ENCODE data around the gene TMEM272.
A peak's percentile ranks its signal among the peaks of the same experiment; 100 is the strongest.

The TMEM272 gene

DNA sequence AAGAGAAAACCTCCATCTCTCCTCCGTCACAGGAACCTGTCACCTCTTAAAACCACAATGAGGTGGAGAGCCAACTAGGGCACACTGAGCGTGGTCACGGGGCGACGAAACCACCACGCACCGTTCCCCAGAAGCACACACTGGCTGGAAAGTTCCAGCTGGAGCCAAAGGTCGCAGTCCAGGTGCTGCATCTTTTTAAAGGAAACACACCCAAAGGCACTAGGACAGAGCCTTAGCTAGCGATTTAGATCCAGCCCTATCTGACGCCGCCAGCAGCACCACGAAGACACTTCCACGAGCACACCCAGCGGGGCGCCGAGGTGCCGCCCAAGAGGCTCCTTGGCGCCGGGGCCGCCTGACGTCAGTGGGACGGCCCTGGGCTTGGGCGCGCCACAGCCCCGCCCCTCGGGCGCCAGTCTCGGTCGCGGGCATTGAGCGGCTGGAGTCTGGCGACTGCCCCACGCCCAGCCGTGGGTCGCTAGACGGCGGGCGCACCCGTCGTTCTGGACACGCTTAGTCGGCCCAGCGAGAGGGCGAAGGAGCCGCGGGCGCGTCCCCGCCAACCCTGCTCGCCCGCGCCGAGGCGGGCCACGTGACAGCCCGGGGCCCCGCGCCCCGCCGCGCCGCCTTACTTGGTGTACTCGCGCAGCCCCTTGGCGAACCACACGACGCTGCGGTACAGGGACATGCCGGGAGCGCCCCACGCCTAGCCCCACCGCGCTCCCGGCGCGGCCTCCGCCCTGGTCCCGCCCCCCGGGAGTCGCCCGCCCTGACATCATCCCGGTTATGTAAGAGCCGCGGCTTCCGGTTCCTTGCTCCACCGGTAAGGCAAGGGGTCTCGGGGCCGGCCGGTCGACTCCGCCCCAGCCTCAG, 41.3 kb downstream of the TMEM272 start, which contains the start of gene DHRS12:
DHRS12 (minus strand) TSS at position 742 of the 873 bp plus-strand sequence. CDS start 4,504 bp downstream, outside the sequence.
- DNase-seq = peak; percentile 83

DNA sequence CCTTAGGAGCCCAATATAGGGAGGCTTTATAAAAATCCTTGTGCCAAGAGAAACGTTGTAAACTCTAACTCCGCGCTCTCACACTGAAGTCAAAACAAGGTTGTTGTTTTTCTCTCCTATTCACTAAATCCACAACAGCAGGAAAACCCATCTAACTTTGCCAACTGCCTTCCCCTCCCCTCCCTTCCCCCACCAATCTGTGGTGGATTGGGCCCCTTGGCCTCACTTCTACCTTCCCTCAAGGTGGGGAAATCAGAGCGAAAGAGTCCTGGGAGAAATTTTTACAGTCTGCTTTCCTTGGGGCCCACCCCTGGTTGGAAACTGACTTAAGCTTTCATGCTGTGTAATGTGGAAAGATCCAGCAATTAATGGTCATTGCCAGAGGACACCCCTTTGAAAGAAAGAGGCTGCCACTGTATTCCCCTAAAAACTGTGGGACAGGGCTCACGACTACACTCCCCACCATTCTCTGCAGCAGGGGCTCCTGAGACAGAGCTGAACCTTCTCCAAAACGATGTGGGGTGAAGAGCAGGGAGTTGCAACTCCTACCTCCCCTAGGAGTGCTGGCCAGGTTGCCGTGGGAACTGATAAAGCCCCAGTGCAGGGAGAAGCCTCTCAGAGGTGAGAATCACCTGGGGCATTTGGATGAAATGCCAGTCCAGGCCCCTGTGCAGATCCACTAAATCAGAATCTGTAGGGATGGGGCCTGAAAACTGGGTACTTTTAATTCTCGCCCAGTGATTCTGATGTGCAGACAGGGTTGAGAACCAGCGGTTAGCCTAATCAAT, 42.2 kb downstream of the TMEM272 start:
- no peak for DNase-seq

DNA sequence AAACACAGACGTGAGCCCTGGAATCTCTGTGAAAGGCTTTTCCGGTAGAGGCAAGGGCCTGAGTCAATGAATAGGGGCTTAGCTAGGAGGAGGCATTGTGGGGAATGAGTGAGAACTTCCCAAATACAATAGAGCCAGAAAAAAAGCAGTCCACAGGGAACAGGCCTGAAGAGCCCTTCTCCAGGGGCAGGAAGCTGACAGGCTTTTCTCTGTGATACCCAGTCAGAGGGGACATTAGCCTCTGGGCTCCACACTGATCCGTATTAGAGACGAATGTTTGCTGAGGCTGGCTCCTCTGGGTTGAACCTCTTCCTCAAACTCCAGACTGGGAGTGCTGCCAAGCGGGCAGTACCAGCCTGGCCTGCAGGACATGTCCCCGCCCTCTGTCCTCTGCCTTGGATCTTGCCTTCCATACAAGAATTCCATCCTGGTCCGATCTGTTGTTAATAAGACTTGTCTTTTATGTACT, 43.3 kb downstream of the TMEM272 start:
- no peak for DNase-seq

DNA sequence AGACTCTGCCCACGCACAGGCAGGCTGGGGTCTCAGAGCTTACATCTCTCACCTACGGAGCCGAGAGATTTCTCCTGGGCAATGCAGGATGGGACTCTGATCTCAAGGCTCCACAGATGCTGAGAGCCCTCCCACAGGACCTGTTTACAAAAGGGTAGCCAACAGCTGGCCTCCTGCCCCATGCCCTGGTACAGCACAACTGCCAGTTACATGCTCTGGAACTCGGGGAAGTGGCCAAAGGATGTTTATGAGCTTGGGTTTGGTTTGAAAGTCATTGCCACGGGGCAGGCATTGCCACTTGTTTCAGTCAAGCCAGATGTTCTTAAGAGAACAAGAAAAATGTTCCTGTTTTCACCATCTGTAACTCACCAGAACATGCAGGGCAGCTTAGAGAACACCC, 44.5 kb downstream of the TMEM272 start:
- no peak for DNase-seq

DNA sequence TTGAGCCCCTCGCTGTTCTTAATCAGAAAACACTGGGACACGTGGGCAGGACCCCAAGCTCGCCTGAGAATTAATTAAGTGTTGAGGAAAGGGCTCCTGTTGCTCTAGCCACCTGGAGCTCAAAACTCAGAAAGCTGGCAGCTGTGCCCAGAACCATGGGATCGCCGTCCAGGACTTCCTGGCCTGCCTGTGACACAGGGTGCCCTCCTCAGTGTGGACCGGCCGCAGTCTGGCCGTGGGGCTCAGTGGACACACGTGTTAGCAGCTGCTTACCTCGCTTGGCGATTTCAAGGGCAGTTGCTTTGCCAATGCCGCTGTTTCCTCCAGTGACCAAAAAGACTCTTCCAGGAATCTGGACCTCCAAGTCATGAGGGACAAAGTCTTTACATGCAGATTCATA, 45.7 kb downstream of the TMEM272 start:
- DNase-seq = no peak

DNA sequence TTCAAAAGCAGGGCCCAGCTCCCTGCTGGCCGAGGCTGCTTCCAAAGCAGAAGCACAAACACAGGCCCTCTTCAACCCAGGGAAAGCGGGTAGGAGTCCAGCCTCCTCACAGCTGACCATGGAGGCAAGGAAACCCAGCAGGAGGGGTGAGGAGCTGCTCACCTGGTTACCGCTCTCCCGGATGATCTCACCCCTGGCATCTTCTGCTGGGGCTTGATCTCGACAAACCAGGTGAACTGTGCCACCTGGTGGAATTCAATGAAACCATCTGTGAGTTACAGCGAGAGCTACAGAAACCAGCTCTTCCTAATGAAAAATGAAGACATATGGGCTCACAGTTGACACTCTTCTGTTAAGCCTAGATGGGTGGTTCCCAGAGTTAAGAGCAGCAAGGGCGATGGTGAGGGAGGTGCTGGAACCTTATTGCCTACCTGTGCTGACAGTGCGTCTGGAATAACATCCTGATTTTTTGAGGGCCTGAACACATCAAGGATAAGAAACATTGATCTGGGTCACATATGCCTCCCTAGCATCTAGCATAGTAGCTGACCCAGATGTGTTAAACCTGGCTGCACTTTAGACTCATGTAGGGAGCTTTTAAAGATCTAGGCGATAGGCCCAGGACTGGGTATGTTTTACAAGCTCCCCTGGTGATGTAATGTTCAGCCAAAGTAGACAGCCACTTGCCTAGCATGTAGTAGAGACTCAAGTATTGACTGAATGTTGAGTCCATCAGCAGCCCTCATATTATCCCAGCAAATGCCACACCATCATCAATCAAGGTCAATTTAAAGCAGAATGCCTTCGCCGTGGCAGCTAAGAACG, 47.1 kb downstream of the TMEM272 start:
- peak; percentile 56 for DNase-seq

DNA sequence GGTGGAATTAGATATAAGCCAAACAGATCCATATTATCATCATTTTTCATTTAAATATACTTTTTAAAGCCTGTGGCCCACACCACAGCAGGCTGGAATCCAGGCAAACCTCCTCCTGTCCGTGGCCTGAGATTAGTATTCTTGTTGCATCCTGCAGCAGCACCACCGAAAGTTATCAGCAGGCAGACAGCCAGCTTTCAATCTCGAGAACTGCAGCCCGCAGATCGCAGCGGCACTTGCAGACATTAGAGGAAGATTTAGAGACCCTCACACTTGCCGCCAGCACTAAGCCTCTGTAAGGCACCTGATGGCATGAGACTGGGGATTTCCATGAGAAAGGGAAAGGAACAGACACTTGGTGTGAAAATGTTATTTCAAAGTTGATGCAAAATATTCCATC, 48.4 kb downstream of the TMEM272 start:
- no peak for DNase-seq

DNA sequence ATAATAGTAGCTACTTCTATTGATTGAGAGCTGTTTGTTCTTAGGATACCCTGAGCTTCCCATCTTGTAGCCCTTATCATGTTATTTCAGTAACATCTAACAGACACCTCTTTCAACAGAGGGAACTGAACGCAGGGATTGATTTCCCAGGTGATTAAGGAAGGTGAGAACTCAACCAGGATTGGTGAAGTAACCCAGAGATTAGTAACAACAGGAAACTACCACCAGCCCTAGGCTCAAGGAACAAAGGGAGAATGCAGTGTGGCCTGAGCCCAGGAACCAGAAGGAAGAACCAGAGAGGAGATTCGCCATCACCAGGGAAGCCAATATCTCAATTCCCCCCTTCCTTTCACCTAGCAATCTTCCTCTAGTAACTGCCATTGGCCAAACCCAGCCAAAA, 49.6 kb downstream of the TMEM272 start:
- DNase-seq = no peak

DNA sequence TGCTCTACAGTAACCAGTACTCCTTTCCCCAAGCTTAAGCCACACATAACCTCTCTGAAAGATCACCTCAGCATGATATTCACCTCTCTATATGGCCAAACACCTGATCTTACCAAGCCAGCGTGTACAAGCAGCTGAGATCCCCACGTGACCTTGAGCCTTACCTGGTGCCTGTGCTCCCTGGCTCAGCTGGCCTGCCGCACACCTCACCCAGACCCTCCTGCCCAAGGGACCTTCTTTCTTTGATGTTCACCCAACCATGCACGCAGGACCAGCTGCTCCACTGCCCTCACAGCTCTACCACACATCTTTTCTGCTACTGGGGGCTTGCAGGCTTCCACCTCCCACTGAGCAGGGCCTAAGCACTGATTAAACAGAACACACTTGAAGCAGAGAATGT, 50.0 kb downstream of the TMEM272 start:
- DNase-seq = no peak

DNA sequence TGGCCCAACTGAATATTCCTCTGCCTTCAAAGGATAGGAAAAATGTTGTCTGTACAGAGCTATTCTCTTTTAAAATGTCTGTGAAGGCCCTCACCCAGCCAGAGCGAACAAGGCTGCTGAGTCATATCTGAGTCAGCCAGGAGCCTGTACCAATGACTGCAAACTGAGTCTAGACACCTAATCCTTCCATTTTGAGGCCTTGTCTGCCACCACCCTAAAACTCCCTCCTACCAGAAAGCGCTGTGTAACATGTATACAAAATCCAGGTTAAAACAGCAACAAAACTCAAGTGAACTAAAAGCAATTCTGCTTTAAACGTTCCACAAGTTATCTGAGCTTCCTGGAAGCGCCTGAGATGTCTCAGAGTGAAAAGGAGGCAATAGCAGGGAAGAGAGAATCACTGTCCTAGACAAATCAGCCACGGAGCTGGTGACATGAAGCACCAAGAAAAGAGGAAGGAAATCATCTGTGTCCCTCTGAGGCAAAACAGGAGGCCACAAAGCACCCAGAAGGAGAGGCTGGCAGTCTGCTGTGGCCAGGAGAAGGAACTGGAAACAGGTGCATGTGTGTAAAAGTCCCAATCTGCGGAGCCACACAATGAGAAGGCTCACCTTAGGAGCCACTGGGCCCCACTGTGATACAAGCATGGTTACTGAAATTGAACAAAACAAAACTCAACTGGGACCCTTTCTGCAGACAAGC, 51.3 kb downstream of the TMEM272 start:
- no peak for DNase-seq

DNA sequence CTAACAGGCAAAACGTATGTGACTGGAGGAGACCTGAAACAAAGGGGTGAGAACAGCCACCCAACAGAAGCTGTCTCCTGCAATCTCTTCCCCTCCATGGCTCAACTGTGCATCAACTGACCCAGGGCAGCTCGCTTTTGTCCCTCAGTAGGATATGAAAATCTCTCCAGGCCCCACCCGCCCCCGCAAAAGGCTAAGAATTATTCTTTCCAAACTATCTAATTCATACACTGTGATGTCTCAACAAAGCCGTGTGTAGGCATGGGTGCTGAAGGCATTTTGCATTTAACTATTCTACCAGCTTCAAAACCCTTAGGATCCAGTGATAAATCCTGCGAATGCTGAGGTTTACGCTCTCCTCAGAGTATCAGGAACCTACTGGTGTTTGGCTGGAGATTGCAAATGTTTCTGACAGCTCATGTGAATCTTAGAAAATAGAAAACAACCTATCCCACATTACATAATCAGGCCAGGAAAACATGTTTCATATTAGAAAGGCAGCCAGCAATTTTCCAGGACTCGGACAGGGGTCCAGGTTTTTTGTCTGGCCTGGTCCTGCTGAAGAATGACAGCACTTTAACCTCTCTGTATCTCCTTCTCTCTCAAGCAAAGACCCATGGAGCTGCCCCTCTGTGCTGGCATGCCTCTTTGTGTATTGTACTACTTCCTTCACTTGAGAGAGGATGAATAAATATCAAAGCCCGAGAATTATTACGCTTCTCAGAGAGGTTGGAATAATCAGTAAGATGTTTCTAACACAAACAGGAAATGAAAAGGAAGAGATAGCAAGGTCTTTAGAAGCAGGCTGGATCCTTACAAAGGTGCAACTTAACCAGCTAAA, 58.3 kb downstream of the TMEM272 start:
- DNase-seq = no peak

DNA sequence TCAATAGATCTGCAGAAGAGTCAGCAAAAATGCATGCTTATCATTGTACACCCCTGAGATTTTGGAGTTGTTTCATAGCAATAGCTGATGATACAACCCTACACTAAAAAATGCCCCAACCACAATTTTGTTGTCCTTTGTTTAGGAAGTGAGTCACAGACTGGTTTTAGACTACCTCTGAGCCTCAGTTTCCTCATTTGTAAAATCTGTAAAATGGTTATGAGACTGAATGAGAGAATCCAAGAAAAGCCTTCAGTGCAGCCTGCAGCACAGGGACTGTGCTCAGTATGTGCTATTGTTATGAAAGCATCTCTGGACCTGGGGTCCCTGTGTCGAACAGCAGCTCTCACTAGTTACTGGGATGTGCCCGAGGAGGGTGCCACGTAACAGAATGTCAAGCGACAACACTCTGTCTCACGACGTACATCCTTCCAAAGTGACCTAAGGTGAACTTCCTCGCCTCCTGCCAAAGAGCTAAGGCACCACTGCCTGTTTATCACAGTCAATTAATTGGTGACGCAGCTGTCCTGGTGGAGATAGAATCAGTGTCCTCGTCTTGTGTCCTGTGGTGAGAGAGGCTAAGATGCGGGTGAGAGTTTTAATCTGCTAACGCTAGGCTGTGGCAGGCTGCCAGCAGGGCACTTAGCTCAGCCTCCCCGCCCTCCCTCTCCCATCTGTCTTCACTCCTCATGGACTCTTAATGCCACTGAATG, 59.1 kb downstream of the TMEM272 start:
- DNase-seq = no peak

DNA sequence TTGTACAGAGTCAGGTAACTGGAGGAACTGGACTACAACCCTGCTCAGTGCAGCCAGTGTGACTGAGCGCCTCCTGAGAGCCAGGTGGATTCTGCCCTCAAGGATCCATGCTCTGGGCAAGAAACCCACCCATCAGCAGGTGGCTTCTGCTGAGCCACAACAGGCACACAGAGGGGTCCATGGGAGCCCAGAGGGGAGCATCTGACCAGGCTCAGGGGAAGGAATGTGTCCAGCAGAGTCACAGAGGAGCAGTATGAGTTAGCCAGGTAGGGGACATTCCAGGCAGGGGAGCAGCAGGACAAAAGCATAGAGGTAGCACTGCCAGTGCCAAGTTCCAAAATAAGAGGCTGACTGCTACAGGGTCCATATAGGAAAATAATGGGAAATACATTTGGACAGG, 60.9 kb downstream of the TMEM272 start:
- DNase-seq = no peak

DNA sequence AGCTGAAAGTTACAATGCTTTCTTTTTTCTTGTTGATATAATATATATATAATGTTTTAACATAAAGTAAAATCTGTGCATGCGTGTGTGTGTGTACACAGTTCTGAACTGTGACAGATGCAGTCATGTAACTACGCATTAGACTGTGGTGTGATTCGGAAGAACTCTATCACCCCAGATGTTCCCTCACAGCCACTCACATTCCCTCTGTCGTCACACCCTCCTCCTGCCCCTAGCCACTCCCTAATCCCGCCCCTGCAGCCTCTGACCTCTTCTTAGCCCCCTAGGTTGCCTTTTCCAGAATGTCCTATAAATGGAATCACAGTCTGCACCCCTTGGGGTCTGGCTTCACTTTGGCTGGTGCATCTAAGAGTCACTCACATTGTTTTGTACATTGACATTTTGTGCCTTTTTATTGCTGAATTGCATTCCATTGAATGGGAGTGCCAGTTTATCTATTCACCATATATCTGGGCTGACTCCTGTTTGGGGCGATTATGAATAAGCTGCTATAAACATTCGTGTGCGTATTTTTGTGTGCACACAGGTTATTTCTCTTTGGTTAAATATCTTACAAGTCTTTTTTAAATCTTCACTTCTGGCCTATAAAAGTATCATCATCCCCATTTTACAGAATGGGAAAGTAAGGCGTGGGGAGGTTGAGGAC, 61.4 kb downstream of the TMEM272 start:
- DNase-seq = no peak

DNA sequence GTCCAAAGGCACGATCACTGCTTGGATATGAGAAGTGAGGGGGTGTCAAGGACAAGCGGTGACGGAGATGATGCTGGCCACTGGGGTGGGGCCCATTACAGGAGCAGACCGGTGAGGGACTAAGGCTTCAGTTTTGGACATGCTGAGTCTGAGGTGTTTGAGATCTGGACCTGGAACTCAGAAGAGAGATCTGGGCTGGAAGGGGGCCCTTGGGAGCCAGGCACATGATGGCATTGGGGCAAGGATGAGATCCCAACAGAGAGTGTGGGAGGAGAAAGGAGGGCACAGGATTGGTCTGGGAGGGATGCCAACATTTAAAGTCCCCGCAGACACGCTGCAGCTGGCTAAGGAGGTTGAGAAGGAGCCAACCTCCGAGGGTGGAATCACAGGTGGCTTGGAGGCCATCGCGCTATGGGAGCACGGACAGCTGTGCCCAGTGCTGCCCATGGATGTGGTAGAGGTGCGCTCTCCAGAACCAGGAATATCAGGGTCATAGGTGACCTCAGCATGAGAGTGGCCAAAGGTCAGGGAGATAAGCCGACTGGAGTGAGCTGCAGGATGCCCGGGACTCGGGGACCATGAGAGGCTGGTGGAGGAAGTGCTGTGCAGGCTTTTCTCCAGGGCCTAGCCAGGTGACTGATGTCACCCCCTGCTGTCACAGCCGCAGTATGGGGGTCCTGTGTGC, 62.8 kb downstream of the TMEM272 start:
- DNase-seq = no peak

DNA sequence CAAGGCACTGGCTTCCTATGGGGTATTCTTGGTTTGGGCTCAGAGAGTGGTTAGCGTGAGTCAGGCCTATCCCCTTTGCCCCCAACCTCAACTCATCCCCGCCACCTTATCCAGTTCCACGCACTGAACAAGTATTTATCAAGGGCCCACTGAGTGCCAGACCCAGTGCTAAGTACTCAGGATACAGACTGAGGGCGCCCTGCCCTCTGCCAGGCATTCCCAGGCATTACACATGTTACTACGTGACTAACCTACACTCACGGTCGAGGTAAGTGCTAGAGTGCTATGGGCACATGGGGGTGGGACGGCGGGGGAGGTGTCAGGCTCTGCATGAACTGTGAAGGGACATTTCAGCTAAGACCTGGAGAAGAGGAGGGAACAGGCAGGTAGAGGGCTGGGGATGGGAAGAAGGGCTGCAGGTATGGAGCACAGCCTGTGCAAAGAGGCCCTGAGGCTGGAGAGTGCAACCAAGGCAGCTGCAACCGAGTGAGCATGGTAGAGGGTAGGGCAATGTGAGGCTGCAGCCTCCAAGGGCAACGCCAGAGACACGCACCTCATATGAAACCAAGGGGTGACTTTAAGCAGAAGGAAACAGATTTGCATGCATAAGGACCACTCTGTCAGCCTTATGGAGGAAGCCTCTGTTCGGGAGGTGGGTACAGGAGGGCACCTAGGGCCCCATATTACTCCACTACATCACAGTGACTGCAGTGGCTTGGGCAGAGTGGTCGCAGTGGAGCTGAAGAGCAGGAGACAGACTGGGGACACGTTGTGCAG, 63.5 kb downstream of the TMEM272 start:
- no peak for DNase-seq

DNA sequence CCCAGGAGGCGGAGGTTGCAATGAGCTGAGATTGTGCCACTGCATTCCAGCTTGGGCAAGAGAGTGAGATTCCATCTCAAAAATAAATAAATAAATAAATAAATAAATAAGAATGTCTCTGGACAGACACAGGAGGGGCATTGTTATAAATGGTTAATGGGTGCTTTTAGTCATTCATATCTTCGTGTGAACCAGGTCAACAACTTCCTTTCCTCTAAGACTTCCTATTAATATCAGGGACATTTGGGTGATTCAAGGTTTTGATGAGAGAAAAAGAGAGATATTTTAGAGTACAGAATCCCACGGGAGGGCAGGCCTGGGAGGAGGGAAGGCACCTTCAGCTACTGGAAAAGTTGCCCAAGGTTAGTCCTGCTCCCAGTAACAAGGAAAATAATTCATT, 64.9 kb downstream of the TMEM272 start:
- no peak for DNase-seq

DNA sequence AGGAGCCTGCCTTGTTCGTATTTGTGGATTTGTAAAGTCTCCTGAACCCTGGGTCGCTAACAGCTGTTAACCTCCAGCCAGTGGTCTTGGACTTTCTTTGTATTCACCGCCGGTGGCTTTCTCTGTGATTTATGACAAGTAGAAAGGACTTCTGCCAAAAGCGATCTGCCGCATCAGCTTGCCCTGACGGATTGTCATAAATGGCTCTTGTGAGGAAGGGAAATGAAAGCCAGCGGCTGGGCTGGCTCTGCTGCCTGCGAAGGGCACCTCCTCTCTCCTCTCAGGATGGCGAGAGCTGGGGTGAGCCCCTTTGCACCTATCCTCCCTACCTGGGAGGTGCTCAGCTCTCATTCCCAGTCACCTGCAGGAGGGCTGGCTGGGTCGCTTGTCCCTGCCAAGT, 66.6 kb downstream of the TMEM272 start:
- DNase-seq = no peak

DNA sequence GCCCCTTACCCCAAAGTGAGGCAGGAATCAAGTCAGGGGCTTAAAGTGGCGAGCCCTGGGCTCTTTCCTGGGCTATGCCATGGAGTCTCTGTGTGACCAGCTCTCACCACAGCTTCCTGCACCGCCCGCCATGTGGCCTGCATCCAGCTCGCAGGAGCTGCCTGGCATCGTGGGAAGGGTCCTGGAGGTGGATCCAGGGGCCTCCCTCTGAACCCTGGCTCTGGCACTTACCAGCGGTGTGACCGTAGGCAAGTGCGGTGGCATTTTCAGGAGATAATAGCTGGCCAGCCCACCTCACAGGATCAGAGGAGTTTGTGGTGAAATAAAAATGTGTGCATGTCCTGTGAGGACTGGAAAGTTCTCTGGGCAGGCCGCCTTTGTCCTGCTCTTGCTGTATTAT, 67.1 kb downstream of the TMEM272 start:
- DNase-seq = no peak

Data from activated CD4-positive, alpha-beta T cell treated with anti-CD3 and anti-CD28 coated beads, Interleukin-2, amount 50 U/mL, for 1 hour (primary cell).